HG02678 (cell line): ENCODE measurements around the gene OSBPL8.
A peak's percentile ranks its signal among the peaks of the same experiment; 100 is the strongest.
"Not testable (repeated sequence)": the region's sequence is repeated elsewhere in the genome, so short reads cannot be mapped to it uniquely, and the experiment has no call there.

Source experiments
- ATAC-seq: cut with Tn5 transposase; IDR thresholded peaks from one replicate; pipeline ENCODE4 v1.9.1; 2021; ENCODE audit warnings: mild to moderate bottlenecking, moderate library complexity; ENCODE audit not compliant: unreplicated experiment

The OSBPL8 gene

DNA sequence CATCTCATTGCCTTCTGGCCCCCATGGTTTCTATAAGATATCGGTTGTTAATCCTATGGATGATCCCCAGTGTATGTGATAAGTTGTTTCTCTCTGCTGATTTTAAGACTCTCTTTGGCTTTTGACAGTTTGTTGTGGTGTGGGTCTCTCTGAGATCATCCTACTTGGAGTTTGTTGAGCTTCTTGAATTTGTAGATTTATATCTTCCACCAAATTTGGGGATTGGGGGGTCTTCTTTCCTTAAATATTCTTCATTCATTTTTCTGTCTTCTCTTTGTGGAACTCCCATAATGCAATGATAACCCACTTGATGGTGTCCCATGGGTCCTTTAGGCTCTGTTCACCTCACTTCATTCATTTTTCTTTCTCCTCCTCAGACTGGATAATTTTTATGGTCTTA is 191.3 kb downstream of the OSBPL8 start:
- no peak for ATAC-seq

- no peak for ATAC-seq
Observed at GRCh38 chr12:76366163-76366562, 193.4 kb downstream of the OSBPL8 start.

DNA sequence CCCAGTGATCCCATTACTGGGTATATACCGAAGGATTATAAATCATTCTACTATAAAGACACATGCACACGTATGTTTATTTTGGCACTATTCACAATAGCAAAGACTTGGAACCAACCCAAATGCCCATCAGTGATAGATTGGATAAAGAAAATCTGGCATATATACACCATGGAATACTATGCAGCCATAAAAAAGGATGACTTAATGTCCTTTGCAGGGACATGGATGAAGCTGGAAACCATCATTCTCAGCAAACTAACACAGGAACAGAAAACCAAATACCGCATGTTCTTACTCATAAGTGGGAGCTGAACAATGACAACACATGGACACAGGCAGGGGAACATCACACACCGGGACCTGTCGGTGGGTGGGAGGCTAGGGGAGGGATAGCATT is 195.4 kb downstream of the OSBPL8 start:
- ATAC-seq = not testable (repeated sequence)

- ATAC-seq = no peak
Observed at GRCh38 chr12:76360316-76360715, 199.3 kb downstream of the OSBPL8 start.

- ATAC-seq = no peak
Observed at GRCh38 chr12:76356071-76356470, 203.5 kb downstream of the OSBPL8 start.

GRCh38 chr12:76348079-76348901 is 211.3 kb downstream of the OSBPL8 start, which contains the start of gene BBS10:
Gene BBS10, minus strand, starts transcription at chr12:76348415. Its CDS starts 57 bp downstream, at chr12:76348358.
- ATAC-seq = peak; percentile 98

GRCh38 chr12:76346798-76347420 is 212.7 kb downstream of the OSBPL8 start:
- peak; percentile 18 for ATAC-seq

DNA sequence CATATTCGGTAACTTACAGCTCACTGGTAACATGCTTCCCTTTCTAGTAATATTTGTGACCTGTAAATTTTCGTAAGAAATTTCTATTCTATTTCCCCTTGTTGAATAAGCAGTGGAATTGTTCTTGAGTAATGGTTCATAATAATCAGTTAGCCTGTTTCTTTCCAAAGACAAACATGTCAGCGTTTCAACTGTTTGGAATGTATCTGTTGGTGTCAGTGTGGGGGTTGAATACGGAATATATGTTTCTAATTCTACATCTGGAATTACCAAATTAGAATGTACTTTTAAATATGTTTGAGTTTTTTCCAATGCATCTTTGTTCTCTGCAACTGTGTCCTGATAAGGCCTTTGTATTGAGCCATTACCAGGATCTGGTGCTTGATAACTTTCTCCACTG is 213.3 kb downstream of the OSBPL8 start:
- no peak for ATAC-seq

DNA sequence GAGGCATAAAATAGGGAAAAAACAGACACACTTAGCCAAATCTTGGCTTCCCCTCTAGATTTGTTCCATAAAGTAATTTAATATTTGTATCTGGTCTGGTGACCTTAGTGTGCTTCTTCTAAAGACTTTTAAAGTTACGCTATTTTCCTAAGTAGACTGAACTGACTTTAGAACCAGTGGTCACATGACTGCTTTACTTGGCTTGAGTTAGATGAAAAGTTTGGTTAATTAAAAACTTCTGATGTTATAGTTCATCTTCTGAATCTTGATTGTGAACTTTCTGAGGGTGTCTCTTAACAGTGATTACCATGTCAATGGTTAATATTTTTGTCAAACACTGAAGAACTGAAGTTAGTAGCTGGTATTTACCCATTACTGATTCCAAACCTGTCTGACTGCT is 214.0 kb downstream of the OSBPL8 start:
- no peak for ATAC-seq

- ATAC-seq = no peak
Observed at GRCh38 chr12:76341436-76342030, 218.0 kb downstream of the OSBPL8 start.

GRCh38 chr12:76340680-76341435 is 218.7 kb downstream of the OSBPL8 start:
- no peak for ATAC-seq

DNA sequence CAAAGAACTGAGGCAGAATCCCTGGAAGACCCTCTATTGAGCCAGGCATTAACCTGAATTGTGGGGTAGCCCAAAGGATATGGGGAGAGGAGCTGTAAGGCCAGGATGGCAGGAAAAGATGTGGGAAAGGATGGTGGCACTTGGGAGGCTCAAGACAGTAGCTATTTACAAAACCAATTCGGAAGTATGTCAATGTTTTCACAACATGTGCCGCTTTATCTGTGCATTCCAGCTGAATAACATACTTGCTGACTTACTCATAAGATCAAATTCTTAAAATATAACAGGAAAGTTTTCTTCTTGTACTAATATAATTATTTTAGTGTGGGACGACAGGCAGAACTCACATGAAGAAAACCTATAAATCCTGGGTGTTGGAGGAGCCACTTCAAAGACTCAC is 222.0 kb downstream of the OSBPL8 start:
- no peak for ATAC-seq

GRCh38 chr12:76332606-76333005 is 227.0 kb downstream of the OSBPL8 start:
- no peak for ATAC-seq

- ATAC-seq = no peak
Observed at GRCh38 chr12:76329606-76330005, 230.0 kb downstream of the OSBPL8 start.

- ATAC-seq = no peak
Observed at GRCh38 chr12:76329159-76329558, 230.4 kb downstream of the OSBPL8 start.

DNA sequence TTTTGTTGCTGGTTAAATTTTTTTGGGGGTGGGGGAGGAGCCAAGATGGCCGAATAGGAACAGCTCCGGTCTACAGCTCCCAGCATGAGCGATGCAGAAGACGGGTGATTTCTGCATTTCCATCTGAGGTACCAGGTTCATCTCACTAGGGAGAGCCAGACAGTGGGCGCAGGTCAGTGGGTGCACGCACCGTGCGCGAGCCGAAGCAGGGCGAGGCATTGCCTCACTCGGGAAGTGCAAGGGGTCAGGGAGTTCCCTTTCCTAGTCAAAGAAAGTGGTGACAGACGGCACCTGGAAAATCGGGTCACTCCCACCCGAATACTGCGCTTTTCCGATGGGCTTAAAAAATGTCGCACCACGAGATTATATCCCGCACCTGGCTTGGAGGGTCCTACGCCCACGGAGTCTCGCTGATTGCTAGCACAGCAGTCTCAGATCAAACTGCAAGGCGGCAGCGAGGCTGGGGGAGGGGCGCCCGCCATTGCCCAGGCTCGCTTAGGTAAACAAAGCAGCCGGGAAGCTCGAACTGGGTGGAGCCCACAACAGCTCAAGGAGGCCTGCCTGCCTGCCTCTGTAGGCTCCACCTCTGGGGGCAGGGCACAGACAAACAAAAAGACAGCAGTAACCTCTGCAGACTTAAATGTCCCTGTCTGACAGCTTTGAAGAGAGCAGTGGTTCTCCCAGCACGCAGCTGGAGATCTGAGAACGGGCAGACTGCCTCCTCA is 239.8 kb downstream of the OSBPL8 start:
- ATAC-seq = not testable (repeated sequence)

- no peak for ATAC-seq
Observed at GRCh38 chr12:76318773-76319594, 240.6 kb downstream of the OSBPL8 start.

- no peak for ATAC-seq
Observed at GRCh38 chr12:76317976-76318375, 241.6 kb downstream of the OSBPL8 start.

DNA sequence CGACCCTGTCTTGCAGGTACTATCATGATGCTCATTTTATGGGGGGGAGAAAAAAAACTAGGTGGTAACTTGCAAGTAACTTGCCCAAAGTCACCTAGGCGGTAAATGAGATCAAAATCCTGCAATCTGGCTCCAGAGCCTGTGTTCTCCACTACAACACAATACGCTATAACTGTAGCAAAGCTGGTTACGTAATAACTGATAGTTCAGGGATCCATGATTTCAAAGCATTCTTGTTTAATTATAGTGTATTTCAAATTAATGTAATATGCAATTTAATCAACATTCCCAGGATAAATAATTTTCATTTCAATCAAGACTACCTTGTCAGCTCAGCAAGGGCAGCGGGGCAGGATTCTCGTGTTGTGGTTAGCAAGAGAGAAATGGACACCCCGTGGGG is 243.1 kb downstream of the OSBPL8 start:
- ATAC-seq = no peak

DNA sequence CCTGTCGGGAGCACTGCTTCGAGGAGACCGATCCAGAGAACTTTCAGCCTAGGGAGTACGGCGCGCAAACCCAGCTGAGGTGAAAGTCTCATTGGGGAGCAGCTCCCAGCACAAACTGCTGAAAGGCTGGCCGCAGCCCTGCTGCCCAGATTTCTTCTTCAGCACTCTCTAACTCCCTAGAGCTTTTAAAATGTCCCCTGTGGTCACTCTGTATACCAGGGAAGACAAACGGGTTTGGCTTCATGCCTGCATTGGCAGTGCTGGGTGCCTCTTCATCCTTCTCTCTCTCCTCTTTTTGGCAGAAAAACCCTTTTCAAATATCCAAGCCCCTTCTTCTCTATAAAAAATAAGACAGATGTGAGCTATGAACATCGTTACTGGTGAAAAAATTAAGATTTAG is 246.3 kb downstream of the OSBPL8 start:
- ATAC-seq = no peak
